ENCODE results near the gene SH2D1A. TPM values are rescaled to one million over a fixed set of nuclear protein-coding genes. Genes with fewer than 3 reads are reported as not detected.
A peak's percentile ranks its signal among the peaks of the same experiment; 100 is the strongest.

The SH2D1A gene
- total RNA-seq, 1 experiment from 2014 or later, result 0.13 TPM

DNA sequence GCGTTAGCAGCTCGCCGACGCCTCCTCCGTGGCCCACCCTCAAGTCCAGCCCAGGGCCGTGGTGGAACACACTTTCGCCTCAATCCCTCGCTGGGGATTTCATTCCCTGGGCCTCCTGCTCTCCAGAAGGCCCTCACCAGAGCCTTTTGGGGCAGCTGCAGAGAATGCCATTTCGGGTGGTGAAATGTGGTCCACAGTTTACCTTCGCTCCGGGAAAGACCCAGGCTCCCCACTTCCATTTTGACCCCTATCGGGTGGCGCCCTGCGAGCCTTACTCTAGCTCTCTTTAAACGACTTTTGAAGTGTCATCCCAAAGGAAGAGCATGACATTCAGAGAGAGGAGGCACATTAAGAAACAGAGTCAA is 496 bp downstream of the SH2D1A start:
- in situ Hi-C loops (cut with HindIII; ENCODE audit: low pct_unique_long_range_greater_than_20kb, low sequenced_read_pairs), result no loop called here
- DNase-seq (ENCODE audit: low read depth, low spot score), result no peak

DNA sequence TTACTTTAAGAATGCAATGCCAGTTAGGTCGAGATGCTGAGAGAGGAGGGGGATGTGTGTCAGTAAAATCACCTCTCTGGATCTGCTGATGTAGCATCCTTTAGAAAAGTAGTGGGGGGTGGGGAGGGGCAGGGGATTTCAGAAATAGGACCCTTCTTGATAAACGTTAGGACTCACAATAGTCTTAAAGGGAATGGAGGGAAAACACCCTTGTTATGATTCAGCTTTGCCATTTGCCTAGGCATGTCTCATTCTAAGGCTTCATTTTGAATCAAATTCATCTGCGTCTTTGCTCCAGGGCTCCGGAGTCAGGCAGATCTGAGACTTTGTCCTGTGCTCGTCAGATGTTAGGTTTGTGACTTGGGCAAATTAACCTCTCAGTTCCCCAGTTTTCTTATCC is 879 bp downstream of the SH2D1A start:
- in situ Hi-C loops (cut with HindIII; ENCODE audit: low pct_unique_long_range_greater_than_20kb, low sequenced_read_pairs), result no loop called here
- no peak for DNase-seq (ENCODE audit: low read depth, low spot score)

DNA sequence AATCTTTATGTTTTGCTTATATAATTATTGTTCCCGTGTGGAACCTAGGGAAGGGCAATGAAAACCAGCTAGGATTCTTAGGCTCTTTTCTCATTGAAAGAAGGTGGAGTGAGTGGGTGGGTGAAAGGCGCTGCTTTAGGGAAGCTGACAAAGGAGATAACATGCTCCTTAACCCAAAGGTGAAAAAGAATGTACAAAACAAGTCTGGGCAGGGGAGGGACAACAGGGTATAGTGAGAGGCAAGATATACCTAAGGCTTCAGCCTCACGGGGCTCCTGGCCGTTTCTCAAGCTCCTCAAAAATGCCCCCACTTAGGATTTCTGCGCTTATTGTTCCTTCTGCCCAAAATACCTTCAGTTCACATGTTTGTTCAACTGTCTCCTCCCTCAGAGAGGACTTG is 1.8 kb downstream of the SH2D1A start:
- no peak for DNase-seq (ENCODE audit: low read depth, low spot score)
- in situ Hi-C loops (cut with HindIII; ENCODE audit: low pct_unique_long_range_greater_than_20kb, low sequenced_read_pairs), result no loop called here

DNA sequence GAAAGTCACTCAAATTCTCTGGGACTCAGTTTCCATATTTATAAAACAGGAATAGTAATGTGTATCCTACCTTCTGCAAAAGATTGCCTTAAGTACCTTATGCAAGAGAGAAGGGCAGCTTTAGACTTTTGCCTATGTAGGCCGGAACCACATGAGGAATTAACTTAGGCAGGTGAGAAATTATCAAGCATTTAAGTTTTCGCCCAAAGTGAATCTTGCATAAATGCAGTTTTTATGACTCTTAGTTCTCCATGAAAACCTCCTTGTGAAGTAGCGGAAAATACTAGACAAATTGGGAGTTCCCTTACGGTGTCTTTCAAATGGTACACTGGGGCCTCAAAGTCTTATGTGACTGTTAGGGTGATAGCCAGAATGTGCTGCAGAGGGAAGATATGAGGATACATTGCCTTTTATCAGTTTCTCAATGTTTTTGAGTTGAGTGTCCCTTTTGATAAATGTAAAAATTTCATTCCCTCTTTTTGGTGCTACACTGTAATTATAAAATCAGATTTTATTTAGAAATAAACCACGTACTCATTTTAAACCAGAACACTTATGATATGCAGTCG is 2.6 kb downstream of the SH2D1A start:
- DNase-seq (ENCODE audit: low read depth, low spot score), result no peak
- in situ Hi-C loops (cut with HindIII; ENCODE audit: low pct_unique_long_range_greater_than_20kb, low sequenced_read_pairs), result no loop called here

DNA sequence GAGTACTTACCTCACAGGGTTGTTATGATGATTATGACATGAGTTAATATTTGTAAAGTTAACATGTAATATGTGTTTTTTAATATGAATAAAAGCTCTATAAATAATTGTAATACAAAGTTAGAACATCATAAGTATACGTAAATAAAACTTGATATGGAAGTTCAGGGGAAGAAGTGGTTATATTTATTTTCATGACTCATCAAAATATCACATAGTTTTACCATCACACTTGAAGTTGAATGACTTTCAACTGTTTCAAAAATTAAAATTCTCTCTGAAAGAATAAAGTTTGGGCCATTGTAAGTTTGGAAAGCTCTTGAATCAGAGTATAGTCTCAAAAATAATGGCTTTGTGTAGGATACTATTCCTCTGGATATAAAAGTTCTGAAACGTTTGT is 8.3 kb downstream of the SH2D1A start:
- DNase-seq (ENCODE audit: low read depth, low spot score), result no peak
- in situ Hi-C loops (cut with HindIII; ENCODE audit: low pct_unique_long_range_greater_than_20kb, low sequenced_read_pairs), result no loop called here

DNA sequence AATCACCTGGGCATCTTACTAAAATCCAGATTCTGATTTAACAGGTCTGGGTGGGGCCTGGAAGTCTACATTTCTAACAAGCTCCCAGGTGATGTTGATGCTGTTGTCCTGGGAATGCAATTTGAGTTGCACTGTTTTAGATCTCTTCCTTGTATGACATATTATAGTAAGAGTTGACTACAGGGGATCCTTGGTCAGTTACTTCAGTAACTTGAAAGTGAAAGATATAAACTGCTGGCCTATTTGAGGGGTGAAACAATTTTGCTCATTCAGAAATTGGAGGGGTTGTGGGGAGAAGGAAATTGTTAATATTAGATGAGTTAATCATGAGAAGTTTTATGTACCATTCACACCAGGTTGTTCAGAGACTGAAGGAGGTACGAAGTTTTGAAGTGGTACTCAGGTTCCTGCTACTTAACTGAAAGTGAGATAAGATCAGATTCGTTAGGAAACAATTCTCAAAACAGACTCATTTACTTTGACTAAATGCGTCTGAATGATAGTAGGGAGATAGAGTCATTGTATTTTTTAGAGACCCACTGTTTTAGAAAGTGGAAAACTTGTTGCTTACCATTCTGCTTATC is 12.5 kb downstream of the SH2D1A start:
- in situ Hi-C loops (cut with HindIII; ENCODE audit: low pct_unique_long_range_greater_than_20kb, low sequenced_read_pairs), result no loop called here
- no peak for DNase-seq (ENCODE audit: low read depth, low spot score)

DNA sequence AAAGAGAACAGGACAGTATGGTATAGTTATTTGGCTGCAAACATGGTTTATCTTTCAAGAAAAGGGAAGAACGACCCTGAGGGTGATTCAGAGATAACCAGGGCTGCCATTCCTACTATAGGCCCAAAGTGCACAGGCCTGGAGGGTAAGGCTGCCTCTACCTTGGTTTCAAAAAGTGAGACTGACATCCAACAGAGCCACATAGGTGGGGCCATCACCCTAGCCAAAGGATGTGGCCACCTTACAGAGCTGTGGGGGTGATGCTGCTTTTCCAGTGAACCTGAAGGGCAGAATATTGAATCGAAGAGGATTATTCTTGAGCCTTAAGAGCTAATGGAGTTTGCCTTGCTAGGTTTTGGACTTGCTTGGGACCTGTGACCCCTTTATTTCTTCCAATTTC is 15.7 kb downstream of the SH2D1A start:
- in situ Hi-C loops (cut with HindIII; ENCODE audit: low pct_unique_long_range_greater_than_20kb, low sequenced_read_pairs), result no loop called here
- no peak for DNase-seq (ENCODE audit: low read depth, low spot score)

DNA sequence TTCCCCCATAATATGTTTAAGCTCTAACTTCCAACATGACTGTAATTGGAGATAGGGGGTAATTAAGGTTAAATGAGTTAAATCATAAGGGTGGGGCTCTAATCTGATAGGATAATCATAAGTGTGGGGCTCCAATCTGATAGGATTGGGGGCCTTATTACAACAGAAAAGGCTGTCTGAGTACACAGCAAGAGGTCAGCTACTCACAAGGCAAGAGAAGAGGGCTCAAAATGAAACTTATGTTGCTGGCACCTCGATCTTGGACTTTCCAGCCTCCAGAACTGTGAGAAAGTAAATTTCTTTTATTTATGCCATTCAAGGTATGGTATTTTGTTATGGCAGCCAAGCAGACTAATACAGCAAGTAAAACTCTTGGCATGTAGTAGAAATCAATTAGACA is 16.4 kb downstream of the SH2D1A start:
- DNase-seq (ENCODE audit: low read depth, low spot score), result no peak
- in situ Hi-C loops (cut with HindIII; ENCODE audit: low pct_unique_long_range_greater_than_20kb, low sequenced_read_pairs), result no loop called here

DNA sequence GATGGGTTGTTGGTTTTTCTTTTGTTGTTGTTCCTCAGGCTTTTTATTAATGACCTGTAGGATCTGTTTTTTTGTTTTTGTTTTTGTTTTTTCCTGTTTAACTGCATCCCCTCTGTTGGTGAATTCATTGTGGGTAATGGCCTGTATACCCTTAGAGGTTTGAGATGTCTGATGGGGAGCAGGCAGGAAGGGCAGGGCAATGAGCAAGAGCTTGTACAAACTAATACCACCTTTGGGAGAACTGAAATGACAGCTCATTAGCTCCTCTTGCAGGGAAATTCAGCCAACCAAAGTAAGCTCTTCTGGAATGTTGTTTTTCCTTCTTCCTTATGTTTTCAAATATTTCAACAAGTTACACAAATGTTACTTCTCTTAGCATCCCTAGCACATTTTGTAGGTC is 23.4 kb downstream of the SH2D1A start:
- DNase-seq (ENCODE audit: low read depth, low spot score), result no peak
- in situ Hi-C loops (cut with HindIII; ENCODE audit: low pct_unique_long_range_greater_than_20kb, low sequenced_read_pairs), result no loop called here

DNA sequence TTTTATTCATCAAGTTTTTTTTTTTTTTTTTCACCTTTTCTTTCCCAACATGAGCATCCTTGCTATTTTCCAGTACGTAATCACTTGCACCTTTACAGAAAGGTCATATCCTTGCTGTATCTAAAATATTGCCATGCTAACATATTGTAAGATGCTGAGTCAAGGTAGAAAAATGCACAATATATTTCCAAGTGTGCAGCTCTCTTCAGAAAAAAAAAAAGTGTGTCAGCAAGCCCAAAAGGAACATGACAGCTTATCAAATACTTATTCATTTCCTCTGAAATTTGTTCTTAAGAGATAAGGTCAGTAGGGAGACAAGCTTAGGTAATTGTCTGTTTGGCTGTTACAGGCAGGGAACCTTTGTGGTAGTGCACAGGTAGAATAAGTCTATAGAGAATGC is 27.0 kb downstream of the SH2D1A start:
- in situ Hi-C loops (cut with HindIII; ENCODE audit: low pct_unique_long_range_greater_than_20kb, low sequenced_read_pairs), result no loop called here
- no peak for DNase-seq (ENCODE audit: low read depth, low spot score)

DNA sequence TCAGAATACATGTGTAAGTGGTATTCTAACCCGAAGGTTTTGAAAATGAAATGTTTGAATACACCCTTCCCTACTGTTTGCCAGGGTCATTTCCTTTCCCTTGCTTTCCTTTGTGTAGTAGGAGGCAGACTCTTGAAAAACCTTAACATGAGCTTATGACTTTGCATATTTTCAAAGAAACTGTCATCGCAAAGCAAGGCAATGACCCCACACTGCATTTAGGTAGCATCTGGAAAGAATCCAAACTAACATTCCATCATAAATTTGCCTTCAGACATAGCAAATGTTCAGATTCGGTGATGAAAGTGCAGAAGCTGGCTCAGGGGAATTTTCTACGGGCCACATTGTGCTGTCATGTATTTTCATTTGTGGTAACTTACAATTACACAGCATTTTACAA is 32.3 kb downstream of the SH2D1A start:
- in situ Hi-C loops (cut with HindIII; ENCODE audit: low pct_unique_long_range_greater_than_20kb, low sequenced_read_pairs), result no loop called here
- no peak for DNase-seq (ENCODE audit: low read depth, low spot score)

DNA sequence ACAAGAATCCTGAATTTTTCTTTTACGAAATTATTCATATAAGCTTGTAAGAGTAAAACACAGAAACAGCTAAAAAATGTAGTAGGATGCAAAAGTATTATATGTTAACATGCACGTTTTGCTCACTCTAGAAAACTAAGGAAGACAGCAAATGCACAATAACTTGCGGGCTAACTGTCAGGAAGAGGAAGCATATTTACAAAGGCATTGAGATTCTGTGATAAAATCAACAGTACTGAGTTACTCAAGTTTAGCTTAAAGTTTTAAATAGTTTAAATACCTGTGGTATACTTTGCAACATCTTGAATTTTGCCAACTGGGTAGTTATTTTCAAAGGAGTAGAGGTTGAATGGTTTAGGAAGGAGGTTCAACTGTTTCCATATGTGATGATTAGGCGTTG is 37.0 kb downstream of the SH2D1A start:
- in situ Hi-C loops (cut with HindIII; ENCODE audit: low pct_unique_long_range_greater_than_20kb, low sequenced_read_pairs), result no loop called here
- DNase-seq (ENCODE audit: low read depth, low spot score), result no peak

DNA sequence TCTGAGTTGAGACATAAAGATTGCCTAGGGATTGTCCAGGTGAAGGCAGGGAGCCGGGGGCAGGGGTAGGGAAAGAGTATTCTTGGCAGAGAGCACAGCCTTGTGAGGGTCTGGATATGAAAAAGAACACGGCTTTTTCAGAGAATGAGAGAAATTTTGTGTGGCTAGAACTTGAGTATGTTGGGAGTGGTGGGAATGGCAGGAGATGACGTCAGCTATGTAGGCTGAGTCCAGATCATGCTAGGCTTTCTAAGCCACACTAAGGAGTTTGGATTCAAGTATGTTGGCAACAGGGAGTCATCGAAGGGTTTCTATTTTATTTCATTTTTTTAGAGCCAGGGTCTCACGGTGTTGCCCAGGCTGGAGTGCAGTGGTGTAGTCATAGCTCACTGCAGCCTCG is 40.0 kb downstream of the SH2D1A start:
- DNase-seq (ENCODE audit: low read depth, low spot score), result no peak
- in situ Hi-C loops (cut with HindIII; ENCODE audit: low pct_unique_long_range_greater_than_20kb, low sequenced_read_pairs), result no loop called here

DNA sequence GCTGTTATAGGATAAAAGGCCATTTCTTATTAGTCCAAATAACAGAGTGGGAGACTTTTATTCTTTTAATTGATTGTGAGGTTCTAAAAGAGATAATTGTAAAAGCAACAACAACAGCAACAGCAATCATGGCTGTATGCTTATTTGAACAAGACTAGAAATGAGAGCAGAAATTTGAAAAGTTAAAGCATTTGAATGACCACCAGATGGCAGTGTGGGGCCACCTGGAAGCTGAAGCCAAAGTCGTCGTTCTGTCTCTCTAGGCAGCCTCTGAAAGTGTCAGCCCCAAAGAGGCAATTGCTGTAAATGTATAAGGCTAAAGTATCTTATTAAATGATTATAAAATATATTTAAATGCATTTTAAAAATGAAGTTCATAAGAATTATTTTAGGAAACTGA is 42.2 kb downstream of the SH2D1A start:
- in situ Hi-C loops (cut with HindIII; ENCODE audit: low pct_unique_long_range_greater_than_20kb, low sequenced_read_pairs), result no loop called here
- DNase-seq (ENCODE audit: low read depth, low spot score), result peak; percentile 63

DNA sequence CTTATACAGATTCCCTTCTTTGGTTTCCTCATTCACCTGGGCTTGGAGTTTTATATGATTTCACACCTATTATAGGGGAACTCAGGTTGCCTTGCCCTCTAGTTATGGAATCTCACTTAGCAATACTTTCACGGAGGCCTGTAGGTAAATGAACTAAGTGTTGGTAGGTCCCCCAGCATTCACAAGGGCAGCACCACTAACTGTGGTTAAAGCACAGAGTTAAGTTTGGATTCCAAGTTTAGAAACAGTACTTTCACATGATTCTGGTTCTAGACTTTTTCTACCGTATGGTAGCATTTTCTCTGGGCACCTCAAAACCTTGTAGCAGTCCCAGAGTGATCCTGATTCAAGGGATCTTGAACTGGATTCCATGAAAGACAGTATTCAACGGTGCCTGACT is 46.4 kb downstream of the SH2D1A start:
- no peak for DNase-seq (ENCODE audit: low read depth, low spot score)
- in situ Hi-C loops (cut with HindIII; ENCODE audit: low pct_unique_long_range_greater_than_20kb, low sequenced_read_pairs), result no loop called here

DNA sequence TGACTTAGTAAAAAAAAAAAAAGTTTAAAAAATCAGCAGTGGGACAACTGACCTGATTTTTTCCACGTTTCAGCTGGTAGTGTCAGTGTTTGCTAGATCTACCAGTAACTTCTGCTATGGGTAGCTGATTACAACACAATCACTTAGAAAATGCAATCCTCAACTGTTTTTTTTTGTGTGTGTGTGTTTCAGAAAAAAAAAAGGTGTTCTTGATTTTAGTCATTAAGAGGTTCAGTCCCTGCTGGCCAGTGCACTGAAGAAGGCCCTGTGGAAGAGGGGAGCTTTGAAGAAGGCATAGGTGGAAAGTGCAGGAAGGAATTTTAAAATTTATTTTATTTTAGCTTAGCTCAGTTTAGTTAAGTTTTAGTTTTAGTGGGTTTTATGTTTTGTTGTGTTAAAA is 46.9 kb downstream of the SH2D1A start:
- no peak for DNase-seq (ENCODE audit: low read depth, low spot score)
- in situ Hi-C loops (cut with HindIII; ENCODE audit: low pct_unique_long_range_greater_than_20kb, low sequenced_read_pairs), result no loop called here

DNA sequence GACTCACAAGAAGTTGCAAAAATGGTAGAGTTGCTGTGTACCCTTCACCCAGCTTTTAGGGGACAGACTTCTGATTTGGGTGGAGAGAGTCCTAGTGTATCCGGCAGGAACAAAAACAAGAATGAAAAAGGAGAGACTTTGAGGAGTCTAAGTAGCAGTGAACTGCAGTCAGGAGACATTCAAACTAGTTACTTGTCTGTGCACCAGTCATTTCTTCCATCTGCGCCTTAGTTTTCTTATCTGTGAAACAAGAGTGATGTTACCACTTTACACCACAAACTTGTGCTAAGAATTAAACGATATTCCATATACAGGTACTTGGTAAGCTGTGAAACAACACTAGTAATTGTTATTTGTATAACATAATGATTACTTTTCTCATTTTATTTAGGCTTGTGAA is 47.3 kb downstream of the SH2D1A start:
- no peak for DNase-seq (ENCODE audit: low read depth, low spot score)
- in situ Hi-C loops (cut with HindIII; ENCODE audit: low pct_unique_long_range_greater_than_20kb, low sequenced_read_pairs), result no loop called here

DNA sequence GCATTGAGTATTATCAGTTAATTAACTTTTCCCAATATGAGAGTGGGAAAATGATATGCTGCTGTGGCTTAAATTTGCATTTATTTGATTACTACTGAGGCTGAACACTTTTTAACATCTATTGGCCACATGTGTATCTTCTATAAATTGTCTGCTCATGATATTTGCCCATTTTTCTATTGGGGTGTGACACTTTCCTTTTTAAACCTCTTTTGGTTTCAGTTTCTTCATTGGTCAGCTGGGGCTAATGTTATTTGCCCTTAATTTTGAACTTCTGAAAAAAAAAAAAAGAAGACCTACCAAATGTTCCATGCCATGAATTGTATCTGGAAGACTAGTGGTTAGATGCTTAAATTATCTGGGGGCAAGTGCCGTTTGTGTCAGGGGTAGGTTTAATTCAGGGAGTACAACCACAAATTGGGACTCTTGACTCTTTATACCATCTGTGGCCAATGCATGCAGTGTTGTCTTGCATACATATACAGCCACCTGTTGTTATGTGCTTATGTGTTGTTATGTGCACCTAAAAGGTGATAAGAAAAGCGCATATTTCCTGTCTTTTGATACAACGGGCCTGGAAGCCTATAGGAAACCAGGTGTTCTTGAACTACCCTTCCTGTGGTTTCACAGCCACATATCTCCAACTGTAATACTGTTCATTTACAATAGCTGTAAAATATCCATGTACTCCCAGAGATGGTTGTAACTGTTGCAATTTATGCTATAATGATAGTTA is 49.0 kb downstream of the SH2D1A start:
- in situ Hi-C loops (cut with HindIII; ENCODE audit: low pct_unique_long_range_greater_than_20kb, low sequenced_read_pairs), result no loop called here
- DNase-seq (ENCODE audit: low read depth, low spot score), result no peak

DNA sequence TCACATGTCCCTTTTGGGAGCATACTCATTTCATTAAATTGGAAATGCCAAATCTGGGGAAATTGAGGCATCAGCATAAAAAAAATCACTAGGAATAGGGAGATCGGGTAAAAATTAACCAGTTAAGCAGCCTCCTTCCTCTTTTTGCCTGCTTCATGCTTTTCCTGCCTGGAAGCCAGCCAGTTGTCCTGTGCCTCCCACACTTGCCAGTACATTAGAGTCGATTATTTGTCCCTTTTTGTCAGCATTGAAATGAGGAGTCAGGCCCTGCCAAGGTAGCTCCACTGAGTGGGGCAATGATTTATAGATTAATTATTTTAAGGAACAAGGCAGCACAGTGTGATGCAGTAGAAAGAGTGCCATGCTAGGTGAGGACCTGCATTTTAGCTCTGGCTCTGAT is 55.3 kb downstream of the SH2D1A start:
- in situ Hi-C loops (cut with HindIII; ENCODE audit: low pct_unique_long_range_greater_than_20kb, low sequenced_read_pairs), result no loop called here
- no peak for DNase-seq (ENCODE audit: low read depth, low spot score)

All from SK-MEL-5 (cell line).